GM18517 (cell line): ENCODE results near the gene OPCML.

ENCODE experiments used
- ATAC-seq: cut with Tn5 transposase; IDR thresholded peaks from one replicate; pipeline ENCODE4 v1.9.1; 2021; ENCODE audit warnings: mild to moderate bottlenecking, moderate library complexity; ENCODE audit not compliant: unreplicated experiment

The OPCML gene

GRCh38 chr11:133503776-133504175 lies 28.5 kb downstream of the OPCML start:
- no peak for ATAC-seq

DNA sequence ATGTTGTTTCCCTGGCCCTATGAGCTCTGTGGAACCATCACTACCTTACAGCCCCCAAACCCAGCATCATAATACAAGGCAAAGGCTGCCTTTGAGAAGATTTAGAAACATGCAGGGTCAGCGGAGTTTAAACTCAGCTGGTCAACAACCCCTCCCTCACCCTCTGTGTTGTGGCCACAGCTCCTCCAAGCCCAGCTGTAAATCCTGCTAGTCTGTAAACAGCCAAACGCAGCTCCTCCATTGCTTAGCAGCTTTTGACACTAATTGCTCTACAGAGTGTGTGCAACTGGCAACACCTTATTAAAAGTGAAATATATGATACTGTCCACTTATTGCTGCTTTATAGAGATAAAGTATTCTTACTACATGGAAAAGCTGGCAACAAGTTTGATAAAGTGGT lies 29.1 kb downstream of the OPCML start:
- no peak for ATAC-seq

DNA sequence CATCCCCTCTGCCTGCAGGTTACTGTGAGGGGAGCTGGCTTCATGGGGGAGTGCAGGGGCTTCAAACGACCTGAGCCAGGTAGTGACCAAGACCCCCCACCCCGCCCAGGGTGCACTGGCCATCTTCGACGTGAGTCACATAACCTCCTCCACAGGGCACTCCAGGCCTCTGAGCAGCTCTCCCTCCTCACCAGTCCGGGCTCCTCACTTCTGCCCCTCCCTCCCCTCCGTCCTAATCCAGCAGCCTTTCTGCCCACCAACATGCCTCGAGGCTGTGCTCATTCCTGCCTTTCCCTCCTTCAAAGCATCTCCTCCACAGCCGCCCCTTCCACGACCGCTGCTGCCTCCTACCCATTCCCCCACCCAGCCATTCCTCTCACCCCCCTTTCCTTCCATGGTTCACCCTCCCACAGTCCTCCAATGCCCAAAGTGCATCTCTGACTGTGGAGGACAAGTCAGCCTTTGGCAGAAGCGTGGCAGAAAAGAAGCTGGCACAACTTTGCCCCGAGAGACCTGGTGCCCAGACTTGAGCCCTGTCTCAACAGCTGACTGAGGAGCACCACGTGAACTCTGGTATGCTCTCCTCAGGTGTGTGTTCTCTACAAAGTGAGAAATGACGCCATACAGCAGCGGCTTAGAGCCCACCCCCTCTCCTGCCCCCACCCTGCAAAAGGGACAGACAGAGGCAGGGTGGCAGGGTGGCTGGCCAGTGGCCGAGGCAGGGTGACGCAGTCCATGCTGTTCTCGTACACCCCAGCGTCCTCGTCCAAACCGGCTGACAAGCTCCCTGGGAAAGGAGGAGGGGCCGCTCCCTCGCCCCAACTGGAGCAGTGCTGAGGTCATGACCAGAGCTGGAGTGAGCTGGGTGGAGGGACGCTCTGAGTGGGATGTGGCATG lies 30.4 kb downstream of the OPCML start:
- ATAC-seq = no peak

DNA sequence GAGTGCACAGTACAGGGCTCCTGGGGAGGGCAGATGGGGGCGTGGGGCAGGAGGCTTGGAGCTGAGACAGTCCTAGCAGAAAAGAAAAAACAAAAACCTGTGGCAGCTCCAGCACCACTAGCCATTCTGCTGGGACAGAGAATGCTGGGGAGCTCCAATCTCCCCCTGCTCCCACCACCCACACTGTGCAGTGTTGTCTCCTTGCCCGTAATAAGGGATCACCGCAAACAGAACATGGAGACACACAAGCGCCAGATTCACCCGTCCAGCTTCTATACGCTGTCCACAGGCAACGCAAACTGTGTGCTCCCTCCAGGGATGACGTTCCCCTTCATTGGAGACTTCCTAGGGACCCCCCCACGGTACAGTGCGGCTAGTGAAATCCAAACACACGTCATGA lies 31.4 kb downstream of the OPCML start:
- no peak for ATAC-seq

- no peak for ATAC-seq
Observed at GRCh38 chr11:133500435-133500834, 31.9 kb downstream of the OPCML start.

DNA sequence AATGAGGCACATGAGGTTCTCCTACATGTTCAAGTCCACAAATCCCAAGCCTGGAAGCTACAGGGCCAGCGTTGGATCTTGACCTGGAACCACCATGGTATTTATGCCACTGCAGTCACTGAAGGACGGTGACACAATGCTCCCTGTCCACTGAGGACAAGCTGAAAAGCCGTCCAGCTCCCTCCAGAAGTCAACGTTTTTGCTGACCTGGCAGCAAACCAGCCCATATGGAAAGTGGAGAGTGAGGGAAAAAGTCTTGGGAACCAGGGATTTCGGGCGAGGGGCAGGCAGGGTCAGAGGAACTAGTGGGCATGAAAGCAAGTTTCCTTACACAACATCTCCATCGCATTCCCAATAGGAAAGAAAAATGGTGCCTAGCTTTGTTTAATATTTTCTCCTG lies 33.3 kb downstream of the OPCML start:
- no peak for ATAC-seq

DNA sequence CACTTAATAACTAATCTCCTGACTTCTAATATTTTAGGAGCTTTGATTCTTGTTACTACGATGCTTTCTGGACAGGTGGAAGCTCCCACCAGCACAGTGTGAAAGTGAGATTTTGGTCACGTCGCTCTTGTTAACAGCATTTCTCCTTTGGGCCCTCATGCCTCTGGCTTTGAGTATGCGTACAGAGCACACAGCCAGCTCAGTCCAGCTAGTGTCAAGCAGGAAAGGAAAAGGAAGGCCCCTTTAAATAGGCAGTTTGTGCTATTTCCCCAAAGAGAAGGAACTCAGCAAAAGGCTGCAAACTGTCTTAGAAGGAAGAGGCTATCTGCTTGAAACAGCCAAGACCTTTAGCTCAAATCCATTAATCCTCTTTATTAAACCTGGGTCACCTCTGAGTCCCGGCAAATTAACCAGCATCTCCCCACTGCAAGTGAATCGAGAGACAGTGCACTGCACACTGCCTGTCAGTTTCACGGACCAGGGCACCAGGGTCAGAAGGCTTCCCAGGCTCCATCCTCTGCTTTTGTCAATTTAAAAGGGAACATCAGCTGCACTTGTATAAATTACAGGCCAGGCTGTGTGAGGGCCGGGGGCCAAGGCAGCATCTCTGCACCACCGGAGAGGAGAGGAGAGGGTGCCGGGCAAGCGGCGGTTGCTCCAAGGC lies 34.7 kb downstream of the OPCML start:
- ATAC-seq = no peak

GRCh38 chr11:133492895-133493294 lies 39.4 kb downstream of the OPCML start:
- ATAC-seq = no peak

DNA sequence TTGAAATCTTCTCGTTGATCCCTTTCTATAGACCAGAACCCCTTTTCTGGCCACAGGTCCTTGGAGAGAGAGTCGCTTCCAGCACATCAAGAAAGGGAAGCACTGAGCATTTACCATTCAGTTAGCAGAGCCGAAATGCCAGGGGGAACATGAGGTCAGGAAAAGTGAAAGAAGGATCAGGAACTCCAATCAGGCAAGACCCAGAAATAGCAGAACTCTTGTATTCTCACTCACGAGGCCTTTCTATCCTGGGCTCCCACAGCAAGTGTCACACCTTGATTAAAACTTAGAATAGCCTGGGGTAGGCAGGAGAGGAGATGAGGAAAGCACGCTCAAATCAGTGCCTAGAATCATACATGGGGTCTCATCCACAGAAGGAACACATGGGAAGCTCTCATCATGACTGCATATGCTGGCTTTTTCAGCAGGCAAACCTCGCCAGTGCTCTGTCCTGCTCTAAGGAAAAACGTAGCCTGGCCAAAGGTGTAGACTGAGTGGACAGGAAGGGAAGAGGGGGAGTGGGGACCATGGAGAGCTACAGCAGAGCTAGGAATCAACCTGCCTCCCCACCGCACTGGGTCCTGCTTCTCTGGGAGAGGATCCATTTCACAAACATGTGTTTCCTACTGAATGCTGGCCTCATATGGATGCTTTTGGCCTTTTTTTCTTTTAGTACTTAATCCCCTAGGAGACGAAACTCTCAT lies 40.5 kb downstream of the OPCML start:
- no peak for ATAC-seq

DNA sequence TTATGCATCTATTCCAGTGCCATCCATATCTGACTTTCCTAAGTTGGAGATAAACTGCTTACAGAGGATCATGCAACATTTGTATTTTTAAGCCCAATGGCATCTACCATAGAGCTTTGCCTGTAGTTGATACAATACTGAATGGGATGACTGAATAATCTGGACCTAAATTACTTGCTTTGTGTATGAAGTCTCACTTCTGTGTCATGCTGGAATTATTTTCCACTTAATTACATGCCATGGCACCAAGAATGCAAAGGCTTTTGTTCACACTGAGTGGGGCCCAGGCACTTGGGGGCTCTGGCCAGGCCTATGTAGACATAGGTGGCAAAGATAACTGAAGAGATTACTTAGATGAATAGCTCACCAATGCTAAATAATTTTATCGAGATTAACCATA lies 51.6 kb downstream of the OPCML start:
- no peak for ATAC-seq

- no peak for ATAC-seq
Observed at GRCh38 chr11:133479209-133479608, 53.1 kb downstream of the OPCML start.

GRCh38 chr11:133477251-133477625 lies 55.1 kb downstream of the OPCML start:
- ATAC-seq = no peak

- no peak for ATAC-seq
Observed at GRCh38 chr11:133476570-133477250, 55.6 kb downstream of the OPCML start.

DNA sequence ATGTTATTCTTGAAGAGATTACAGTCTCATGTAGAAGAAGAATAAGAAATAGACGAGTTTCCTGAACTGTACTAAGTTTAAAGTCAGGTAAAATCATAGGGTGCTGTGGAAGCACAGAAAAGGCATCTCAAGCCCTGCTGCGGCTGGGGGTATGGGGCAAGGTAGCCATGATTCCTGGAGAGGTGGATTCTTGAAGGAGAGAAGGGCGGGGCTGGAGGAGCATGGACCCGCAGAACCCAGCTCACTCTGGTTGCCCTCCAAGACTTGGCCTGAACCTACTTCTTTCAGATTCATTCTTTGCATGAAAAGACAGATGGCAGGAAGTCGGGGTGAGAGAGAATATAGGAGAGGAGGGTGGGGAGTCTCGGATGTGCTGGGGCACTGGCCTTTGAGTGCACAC lies 57.8 kb downstream of the OPCML start:
- ATAC-seq = no peak

DNA sequence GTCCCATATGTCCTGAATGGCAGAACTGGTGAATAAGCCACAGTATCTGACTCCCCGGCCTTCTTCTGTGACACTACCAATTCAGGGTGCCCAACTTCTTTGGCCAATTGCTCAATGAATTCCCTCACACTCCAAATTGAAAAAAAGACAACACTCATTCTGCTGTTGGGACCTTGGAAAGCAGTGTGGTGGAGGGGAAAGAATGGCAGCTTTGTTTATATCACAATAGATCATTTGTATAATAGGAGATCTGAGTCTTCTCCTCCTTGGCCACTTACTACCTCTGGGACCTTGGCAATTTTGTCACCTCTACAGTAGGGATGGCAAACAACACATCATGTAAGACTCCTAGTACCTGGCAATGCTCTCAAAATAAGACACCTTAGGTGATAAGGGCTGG lies 64.6 kb downstream of the OPCML start:
- ATAC-seq = no peak

- no peak for ATAC-seq
Observed at GRCh38 chr11:133443206-133443747, 89.0 kb downstream of the OPCML start.

- ATAC-seq = no peak
Observed at GRCh38 chr11:133441964-133442660, 90.2 kb downstream of the OPCML start.

DNA sequence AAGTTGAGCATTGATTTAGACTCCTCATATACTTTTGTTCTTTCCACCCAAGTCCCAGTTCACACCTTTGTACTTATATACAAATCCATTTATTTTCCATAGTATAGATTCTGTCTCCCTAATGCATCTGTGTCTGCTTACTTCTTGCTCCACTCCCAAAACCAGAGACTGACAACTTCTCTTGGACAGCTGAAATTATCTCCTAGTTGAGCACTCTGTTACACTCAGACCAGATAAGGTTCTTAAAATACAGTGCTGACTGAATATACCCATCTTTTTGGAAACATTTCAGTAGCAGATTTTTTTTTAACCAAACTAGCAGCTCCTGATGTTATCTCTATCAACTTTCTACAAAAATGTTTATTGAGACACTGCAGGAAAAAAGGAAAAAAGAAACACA lies 106.3 kb downstream of the OPCML start:
- ATAC-seq = no peak

GRCh38 chr11:133425245-133425644 lies 107.1 kb downstream of the OPCML start:
- no peak for ATAC-seq

- ATAC-seq = no peak
Observed at GRCh38 chr11:133418218-133418617, 114.1 kb downstream of the OPCML start.
